Measurements from ENCODE around the gene ADK.

The ADK gene

GRCh38 chr10:74384615-74385183, 233.7 kb downstream of the ADK start:
- H3K9me3 ChIP-seq (ENCODE audit: control insufficient read depth in 2 of 2, low read length in 2 of 2) = no peaks in the 10 kb centered on the region
- H3K4me1 ChIP-seq (ENCODE audit: control insufficient read depth in 2 of 2, insufficient read depth in 2 of 2, low read length in 2 of 2) = no peaks in the 10 kb centered on the region
- no peaks in the 10 kb centered on the region for H3K27me3 ChIP-seq (ENCODE audit: control insufficient read depth in 2 of 2, insufficient read depth in 2 of 2, low read length in 2 of 2)
- H3K4me3 ChIP-seq (ENCODE audit: low read length in 2 of 2) = no peak overlapping the region
- no peaks in the 10 kb centered on the region for H3K36me3 ChIP-seq (ENCODE audit: control insufficient read depth in 2 of 2, insufficient read depth in 2 of 2, low read length in 2 of 2)
- H3K9ac ChIP-seq (ENCODE audit: low read depth in 1 of 2, low read length in 2 of 2) = no peak overlapping the region
- H3K27ac ChIP-seq (ENCODE audit: low read depth in 2 of 2, low read length in 2 of 2) = no peak overlapping the region

- Histone ChIP-seq H3K4me3 (ENCODE audit: low read length in 2 of 2) (no peak overlapping the region), H3K36me3 (ENCODE audit: control insufficient read depth in 2 of 2, insufficient read depth in 2 of 2, low read length in 2 of 2) (no peaks in the 10 kb centered on the region), H3K4me1 (ENCODE audit: control insufficient read depth in 2 of 2, insufficient read depth in 2 of 2, low read length in 2 of 2) (no peaks in the 10 kb centered on the region), H3K9me3 (ENCODE audit: control insufficient read depth in 2 of 2, low read length in 2 of 2) (no peaks in the 10 kb centered on the region), H3K9ac (ENCODE audit: low read depth in 1 of 2, low read length in 2 of 2) (no peak overlapping the region), H3K27me3 (ENCODE audit: control insufficient read depth in 2 of 2, insufficient read depth in 2 of 2, low read length in 2 of 2) (no peaks in the 10 kb centered on the region), H3K27ac (ENCODE audit: low read depth in 2 of 2, low read length in 2 of 2) (no peak overlapping the region)
Measured at GRCh38 chr10:74388801-74389200, 237.8 kb downstream of the ADK start.

DNA sequence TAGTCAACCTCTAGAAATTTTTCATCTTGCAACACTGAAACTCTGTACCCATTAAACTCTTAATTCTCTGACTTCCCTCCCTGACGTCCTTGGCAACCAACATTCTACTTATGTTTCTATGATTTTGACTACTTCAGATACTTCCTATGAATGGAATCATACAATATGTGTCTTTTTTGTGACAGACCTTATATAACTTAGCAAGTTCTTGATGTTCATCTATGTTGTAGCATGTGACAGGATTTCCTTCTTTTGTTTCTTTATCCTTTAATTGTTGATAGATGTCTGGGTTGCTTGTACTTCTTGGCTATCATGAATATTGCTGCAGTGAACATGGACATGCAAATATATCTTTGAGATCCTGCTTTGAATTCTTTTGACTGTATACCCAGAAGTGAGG, 240.8 kb downstream of the ADK start:
- no peak overlapping the region for H3K9ac ChIP-seq (ENCODE audit: low read depth in 1 of 2, low read length in 2 of 2)
- H3K4me3 ChIP-seq (ENCODE audit: low read length in 2 of 2) = no peak overlapping the region

DNA sequence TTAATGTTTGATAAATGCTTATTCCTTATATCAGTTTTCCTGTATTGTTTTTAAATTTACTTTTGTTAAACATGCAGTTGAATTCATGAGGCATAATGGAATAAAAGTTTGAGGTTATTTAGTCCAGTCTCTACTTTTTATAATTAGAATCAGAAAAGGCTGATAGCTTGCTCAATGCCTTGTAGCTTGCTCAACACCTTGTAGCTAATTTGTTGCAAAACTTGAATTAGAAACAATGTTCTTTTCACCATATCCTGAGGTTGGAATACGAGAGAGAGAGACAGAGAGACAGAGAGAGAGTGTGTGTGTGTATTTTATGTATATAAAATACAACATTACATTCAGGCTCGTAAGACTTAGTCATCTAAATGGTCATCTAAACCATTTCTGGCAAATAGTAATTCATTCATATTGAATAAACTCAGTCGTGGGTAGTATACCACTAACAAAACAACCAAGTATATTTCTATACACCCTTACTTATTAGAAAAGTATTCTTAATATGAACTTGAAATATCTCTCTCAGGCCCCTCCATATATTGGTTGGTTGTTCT, 243.5 kb downstream of the ADK start:
- no peak overlapping the region for H3K4me3 ChIP-seq (ENCODE audit: low read length in 2 of 2)
- H3K27me3 ChIP-seq (ENCODE audit: control insufficient read depth in 2 of 2, insufficient read depth in 2 of 2, low read length in 2 of 2) = no peaks in the 10 kb centered on the region
- no peaks in the 10 kb centered on the region for H3K4me1 ChIP-seq (ENCODE audit: control insufficient read depth in 2 of 2, insufficient read depth in 2 of 2, low read length in 2 of 2)
- H3K27ac ChIP-seq (ENCODE audit: low read depth in 2 of 2, low read length in 2 of 2) = no peak overlapping the region
- H3K9ac ChIP-seq (ENCODE audit: low read depth in 1 of 2, low read length in 2 of 2) = no peak overlapping the region
- peaks cover 0 to 3% of the 10 kb centered on the region in 2 donors for H3K36me3 ChIP-seq (ENCODE audit: control insufficient read depth in 2 of 2, insufficient read depth in 2 of 2, low read length in 2 of 2)
- H3K9me3 ChIP-seq (ENCODE audit: control insufficient read depth in 2 of 2, low read length in 2 of 2) = no peaks in the 10 kb centered on the region

More for the DNA sequence above, 240.8 kb downstream of the ADK start:
- Histone ChIP-seq H3K36me3 (ENCODE audit: control insufficient read depth in 2 of 2, insufficient read depth in 2 of 2, low read length in 2 of 2) (peaks cover 0 to 3% of the 10 kb centered on the region in 2 donors), H3K4me1 (ENCODE audit: control insufficient read depth in 2 of 2, insufficient read depth in 2 of 2, low read length in 2 of 2) (no peaks in the 10 kb centered on the region), H3K9me3 (ENCODE audit: control insufficient read depth in 2 of 2, low read length in 2 of 2) (no peaks in the 10 kb centered on the region), H3K27me3 (ENCODE audit: control insufficient read depth in 2 of 2, insufficient read depth in 2 of 2, low read length in 2 of 2) (no peaks in the 10 kb centered on the region), H3K27ac (ENCODE audit: low read depth in 2 of 2, low read length in 2 of 2) (no peak overlapping the region)

DNA sequence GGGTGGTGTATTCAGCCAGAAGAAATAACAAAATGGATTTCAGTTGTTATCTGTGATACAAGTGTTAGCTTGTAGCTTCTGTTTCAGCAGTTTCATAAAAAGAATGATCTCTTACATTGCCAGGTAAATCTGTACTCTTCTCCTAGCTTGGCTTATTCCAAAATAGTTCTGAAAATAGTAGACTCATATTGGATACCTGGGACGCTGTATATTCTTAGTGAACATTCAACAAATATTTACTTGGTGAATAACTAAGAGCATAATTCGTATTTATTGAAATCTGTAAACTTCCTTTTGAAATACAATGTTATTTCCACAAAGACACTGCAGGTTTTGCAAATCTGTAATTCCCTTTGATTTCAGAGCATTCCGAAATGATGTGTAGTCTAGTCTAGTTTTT, 249.2 kb downstream of the ADK start:
- H3K27me3 ChIP-seq (ENCODE audit: control insufficient read depth in 2 of 2, insufficient read depth in 2 of 2, low read length in 2 of 2) = no peaks in the 10 kb centered on the region

GRCh38 chr10:74406006-74406405, 255.0 kb downstream of the ADK start:
- H3K9ac ChIP-seq (ENCODE audit: low read depth in 1 of 2, low read length in 2 of 2) = no peak overlapping the region
- no peak overlapping the region for H3K27ac ChIP-seq (ENCODE audit: low read depth in 2 of 2, low read length in 2 of 2)
- no peaks in the 10 kb centered on the region for H3K9me3 ChIP-seq (ENCODE audit: control insufficient read depth in 2 of 2, low read length in 2 of 2)
- no peaks in the 10 kb centered on the region for H3K27me3 ChIP-seq (ENCODE audit: control insufficient read depth in 2 of 2, insufficient read depth in 2 of 2, low read length in 2 of 2)
- no peaks in the 10 kb centered on the region for H3K4me1 ChIP-seq (ENCODE audit: control insufficient read depth in 2 of 2, insufficient read depth in 2 of 2, low read length in 2 of 2)
- no peak overlapping the region for H3K4me3 ChIP-seq (ENCODE audit: low read length in 2 of 2)
- H3K36me3 ChIP-seq (ENCODE audit: control insufficient read depth in 2 of 2, insufficient read depth in 2 of 2, low read length in 2 of 2) = no peaks in the 10 kb centered on the region

More for the DNA sequence above, 249.2 kb downstream of the ADK start:
- Histone ChIP-seq H3K4me3 (ENCODE audit: low read length in 2 of 2) (no peak overlapping the region), H3K9me3 (ENCODE audit: control insufficient read depth in 2 of 2, low read length in 2 of 2) (no peaks in the 10 kb centered on the region), H3K36me3 (ENCODE audit: control insufficient read depth in 2 of 2, insufficient read depth in 2 of 2, low read length in 2 of 2) (no peaks in the 10 kb centered on the region), H3K9ac (ENCODE audit: low read depth in 1 of 2, low read length in 2 of 2) (no peak overlapping the region), H3K4me1 (ENCODE audit: control insufficient read depth in 2 of 2, insufficient read depth in 2 of 2, low read length in 2 of 2) (no peaks in the 10 kb centered on the region), H3K27ac (ENCODE audit: low read depth in 2 of 2, low read length in 2 of 2) (no peak overlapping the region)

DNA sequence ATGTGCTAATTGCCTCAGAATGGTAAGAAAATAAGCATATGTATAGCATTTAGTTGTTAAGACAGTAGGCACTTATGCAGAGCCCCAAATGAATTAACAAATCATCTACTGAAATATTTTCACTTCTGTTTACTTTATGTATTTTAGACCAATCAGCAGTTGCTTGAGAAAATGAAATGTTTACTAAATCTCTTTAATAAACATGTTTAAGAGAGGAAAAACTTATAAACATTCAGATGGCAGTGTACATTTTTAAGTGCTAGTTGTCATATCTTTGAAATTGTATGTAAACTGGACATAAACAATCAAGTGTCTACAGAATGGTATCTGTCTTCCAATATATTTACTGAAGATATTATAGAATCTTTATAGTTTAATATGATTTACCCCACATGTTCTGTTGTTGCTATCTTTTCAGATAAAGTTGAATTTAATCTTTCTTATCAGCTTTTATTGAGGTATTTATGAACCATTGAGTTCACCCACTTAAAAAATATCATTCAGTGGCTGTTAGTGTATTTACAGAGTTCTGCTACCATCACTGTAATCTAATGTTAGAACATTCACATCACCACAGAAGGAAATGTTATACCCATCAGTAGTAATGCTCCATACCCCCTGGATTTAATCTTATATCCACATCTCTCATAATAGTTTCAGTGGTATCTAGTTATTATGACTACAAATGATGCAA, 264.3 kb downstream of the ADK start:
- H3K4me3 ChIP-seq (ENCODE audit: low read length in 2 of 2) = no peak overlapping the region

DNA sequence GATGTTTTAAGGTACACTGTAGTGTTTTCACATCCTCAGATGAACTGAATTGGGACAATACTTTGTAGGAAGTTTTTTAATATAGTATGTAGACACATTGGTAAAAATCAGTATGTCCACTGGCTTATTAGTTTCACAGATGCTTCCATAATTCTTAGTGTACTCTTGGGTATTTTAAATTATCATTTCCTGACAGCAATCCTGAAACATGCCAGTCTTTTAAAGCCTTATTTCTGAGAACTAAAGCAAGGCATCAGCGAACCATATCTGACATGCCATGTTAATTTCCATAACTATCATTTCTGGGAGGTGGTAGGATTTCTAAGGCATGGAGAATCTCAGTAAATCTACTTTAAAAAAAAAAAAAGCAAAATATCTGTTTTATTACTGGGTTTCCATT, 266.4 kb downstream of the ADK start:
- Histone ChIP-seq H3K4me3 (ENCODE audit: low read length in 2 of 2) (no peak overlapping the region), H3K27me3 (ENCODE audit: control insufficient read depth in 2 of 2, insufficient read depth in 2 of 2, low read length in 2 of 2) (no peaks in the 10 kb centered on the region), H3K36me3 (ENCODE audit: control insufficient read depth in 2 of 2, insufficient read depth in 2 of 2, low read length in 2 of 2) (no peaks in the 10 kb centered on the region), H3K9ac (ENCODE audit: low read depth in 1 of 2, low read length in 2 of 2) (no peak overlapping the region), H3K9me3 (ENCODE audit: control insufficient read depth in 2 of 2, low read length in 2 of 2) (no peaks in the 10 kb centered on the region), H3K4me1 (ENCODE audit: control insufficient read depth in 2 of 2, insufficient read depth in 2 of 2, low read length in 2 of 2) (no peaks in the 10 kb centered on the region), H3K27ac (ENCODE audit: low read depth in 2 of 2, low read length in 2 of 2) (no peak overlapping the region)

More for the DNA sequence above, 264.3 kb downstream of the ADK start:
- no peaks in the 10 kb centered on the region for H3K4me1 ChIP-seq (ENCODE audit: control insufficient read depth in 2 of 2, insufficient read depth in 2 of 2, low read length in 2 of 2)
- H3K36me3 ChIP-seq (ENCODE audit: control insufficient read depth in 2 of 2, insufficient read depth in 2 of 2, low read length in 2 of 2) = no peaks in the 10 kb centered on the region
- no peaks in the 10 kb centered on the region for H3K9me3 ChIP-seq (ENCODE audit: control insufficient read depth in 2 of 2, low read length in 2 of 2)
- H3K27me3 ChIP-seq (ENCODE audit: control insufficient read depth in 2 of 2, insufficient read depth in 2 of 2, low read length in 2 of 2) = no peaks in the 10 kb centered on the region
- H3K27ac ChIP-seq (ENCODE audit: low read depth in 2 of 2, low read length in 2 of 2) = no peak overlapping the region
- no peak overlapping the region for H3K9ac ChIP-seq (ENCODE audit: low read depth in 1 of 2, low read length in 2 of 2)

GRCh38 chr10:74418285-74418872, 267.4 kb downstream of the ADK start:
- no peak overlapping the region for H3K27ac ChIP-seq (ENCODE audit: low read depth in 2 of 2, low read length in 2 of 2)
- H3K36me3 ChIP-seq (ENCODE audit: control insufficient read depth in 2 of 2, insufficient read depth in 2 of 2, low read length in 2 of 2) = no peaks in the 10 kb centered on the region
- H3K9me3 ChIP-seq (ENCODE audit: control insufficient read depth in 2 of 2, low read length in 2 of 2) = no peaks in the 10 kb centered on the region
- H3K4me3 ChIP-seq (ENCODE audit: low read length in 2 of 2) = no peak overlapping the region
- H3K9ac ChIP-seq (ENCODE audit: low read depth in 1 of 2, low read length in 2 of 2) = no peak overlapping the region
- no peaks in the 10 kb centered on the region for H3K27me3 ChIP-seq (ENCODE audit: control insufficient read depth in 2 of 2, insufficient read depth in 2 of 2, low read length in 2 of 2)
- H3K4me1 ChIP-seq (ENCODE audit: control insufficient read depth in 2 of 2, insufficient read depth in 2 of 2, low read length in 2 of 2) = no peaks in the 10 kb centered on the region

- H3K9ac ChIP-seq (ENCODE audit: low read depth in 1 of 2, low read length in 2 of 2) = no peak overlapping the region
- no peak overlapping the region for H3K27ac ChIP-seq (ENCODE audit: low read depth in 2 of 2, low read length in 2 of 2)
- no peaks in the 10 kb centered on the region for H3K4me1 ChIP-seq (ENCODE audit: control insufficient read depth in 2 of 2, insufficient read depth in 2 of 2, low read length in 2 of 2)
- H3K4me3 ChIP-seq (ENCODE audit: low read length in 2 of 2) = no peak overlapping the region
- no peaks in the 10 kb centered on the region for H3K27me3 ChIP-seq (ENCODE audit: control insufficient read depth in 2 of 2, insufficient read depth in 2 of 2, low read length in 2 of 2)
- H3K36me3 ChIP-seq (ENCODE audit: control insufficient read depth in 2 of 2, insufficient read depth in 2 of 2, low read length in 2 of 2) = no peaks in the 10 kb centered on the region
- H3K9me3 ChIP-seq (ENCODE audit: control insufficient read depth in 2 of 2, low read length in 2 of 2) = no peaks in the 10 kb centered on the region
Measured at GRCh38 chr10:74419491-74419951, 268.5 kb downstream of the ADK start.

Data from mucosa of rectum (tissue), 2 donors.